Trophoblast cell (in vitro differentiated cells and primary cell): ENCODE data around the gene SYT1.
A peak's percentile ranks its signal among the peaks of the same experiment; 100 is the strongest.

Experiments
- DNase-seq, 2 donors: peaks; one replicate each; pipeline ENCODE4 v3.0.0-alpha.2; 2016
- H2AFZ ChIP-seq: 2 replicates; pipeline ENCODE4 v1.6.1; 2013; ENCODE audit warnings: low read length, moderate library complexity, mild to moderate bottlenecking; ENCODE audit not compliant: insufficient read depth, poor library complexity
- H2AK5ac ChIP-seq: 2 replicates; pipeline ENCODE4 v1.6.1; 2013; ENCODE audit warnings: mild to moderate bottlenecking, low read length
- H2BK120ac ChIP-seq: 2 replicates; pipeline ENCODE4 v1.6.1; 2013; ENCODE audit warnings: low read length, mild to moderate bottlenecking, moderate library complexity; ENCODE audit not compliant: insufficient read depth, poor library complexity
- H2BK12ac ChIP-seq: 2 replicates; pipeline ENCODE4 v1.6.1; 2013; ENCODE audit warnings: mild to moderate bottlenecking, low read length, moderate library complexity
- H2BK5ac ChIP-seq: 2 replicates; pipeline ENCODE4 v1.6.1; 2013; ENCODE audit warnings: low read length, low read depth, moderate library complexity, mild to moderate bottlenecking; ENCODE audit not compliant: poor library complexity
- H3K14ac ChIP-seq: 2 replicates; pipeline ENCODE4 v1.6.1; 2013; ENCODE audit warnings: mild to moderate bottlenecking, low read length
- H3K18ac ChIP-seq: 2 replicates; pipeline ENCODE4 v1.6.1; 2013; ENCODE audit warnings: mild to moderate bottlenecking, low read length
- H3K23ac ChIP-seq: 2 replicates; pipeline ENCODE4 v1.6.1; 2013; ENCODE audit warnings: low read length
- H3K27ac ChIP-seq: 2 replicates; pipeline ENCODE4 v1.5.1; 2013; ENCODE audit warnings: low read depth, mild to moderate bottlenecking, inconsistent platforms, low read length, moderate library complexity
- H3K27me3 ChIP-seq: 2 replicates; pipeline ENCODE4 v1.6.1; 2013; ENCODE audit warnings: inconsistent platforms, mild to moderate bottlenecking, low read length, moderate library complexity; ENCODE audit not compliant: insufficient read depth
- H3K36me3 ChIP-seq, 2 experiments: 1 replicate in 1 of 2; 2 replicates in 1 of 2; pipeline ENCODE4 v1.6.1; 2013; ENCODE audit warnings: low read length in 2 of 2, mild to moderate bottlenecking in 2 of 2, moderate library complexity in 1 of 2; ENCODE audit not compliant: insufficient read depth in 2 of 2, control insufficient read depth in 1 of 2
- H3K4ac ChIP-seq: 2 replicates; pipeline ENCODE4 v1.6.1; 2013; ENCODE audit warnings: low read depth, mild to moderate bottlenecking, low read length, moderate library complexity
- H3K4me1 ChIP-seq, 2 experiments: 1 replicate in 1 of 2; 2 replicates in 1 of 2; pipeline ENCODE4 v1.6.1; 2013; ENCODE audit warnings: low read length in 2 of 2, mild to moderate bottlenecking in 2 of 2, moderate library complexity in 1 of 2; ENCODE audit not compliant: insufficient read depth in 2 of 2, control insufficient read depth in 1 of 2
- H3K4me2 ChIP-seq: 2 replicates; pipeline ENCODE4 v1.6.1; 2013; ENCODE audit warnings: inconsistent platforms, mild to moderate bottlenecking, low read length, moderate library complexity
- H3K4me3 ChIP-seq: 2 replicates; pipeline ENCODE4 v1.5.1; 2013; ENCODE audit warnings: mild to moderate bottlenecking, low read depth, low read length, inconsistent platforms
- H3K79me1 ChIP-seq: one replicate; pipeline ENCODE4 v1.6.1; 2013; ENCODE audit warnings: low read length
- H3K79me2 ChIP-seq: 2 replicates; pipeline ENCODE4 v1.6.1; 2013; ENCODE audit warnings: low read length, mild to moderate bottlenecking; ENCODE audit not compliant: control insufficient read depth, insufficient read depth, poor library complexity
- H3K9ac ChIP-seq: 2 replicates; pipeline ENCODE4 v1.6.1; 2013; ENCODE audit warnings: mild to moderate bottlenecking, low read length
- H3K9me3 ChIP-seq: 2 replicates; pipeline ENCODE4 v1.6.1; 2013; ENCODE audit warnings: low read depth, mild to moderate bottlenecking, control low read depth, inconsistent platforms, low read length; ENCODE audit not compliant: insufficient read depth
- H4K12ac ChIP-seq: 2 replicates; pipeline ENCODE4 v1.6.1; 2013; ENCODE audit warnings: low read depth, mild to moderate bottlenecking, low read length, moderate library complexity
- H4K8ac ChIP-seq: 2 replicates; pipeline ENCODE4 v1.6.1; 2013; ENCODE audit warnings: low read depth, mild to moderate bottlenecking, low read length, moderate library complexity
- H4K91ac ChIP-seq: one replicate; pipeline ENCODE4 v1.6.1; 2013; ENCODE audit warnings: low read depth, mild to moderate bottlenecking, low read length, moderate library complexity
- WGBS: extraction: QIAGEN DNeasy Blood & Tissue Kit; methylation state at CpG from one replicate; pipeline ENCODE4 v1.1.7; 2013; ENCODE audit warnings: missing lambda C conversion rate; ENCODE audit not compliant: insufficient read length, insufficient coverage; ENCODE audit errors: extremely low coverage; 5-methylcytosine and 5-hydroxymethylcytosine counted together

SYT1 gene

GRCh38 chr12:79174626-79175025, 310.1 kb downstream of the SYT1 start:
- Histone ChIP-seq H3K9me3 (no peaks in the 10 kb centered on the region), H2AK5ac (no peak overlapping the region), H3K27ac (no peak overlapping the region), H3K79me2 (no peaks in the 10 kb centered on the region), H3K9ac (no peak overlapping the region), H3K79me1 (no peaks in the 10 kb centered on the region), H2BK12ac (no peak overlapping the region), H4K8ac (no peak overlapping the region), H3K27me3 (no peaks in the 10 kb centered on the region), H3K4me3 (no peak overlapping the region), H2BK120ac (no peak overlapping the region), H4K12ac (no peak overlapping the region), H3K14ac (no peak overlapping the region), H3K23ac (no peak overlapping the region), H3K4ac (no peak overlapping the region), H2AFZ (no peak overlapping the region), H2BK5ac (no peak overlapping the region), H3K4me1 (no peaks in the 10 kb centered on the region), H4K91ac (no peak overlapping the region), H3K36me3 (no peaks in the 10 kb centered on the region), H3K18ac (no peak overlapping the region), H3K4me2 (no peak overlapping the region)
- DNase-seq = peak in 1 of 2 donors; percentile 53
- WGBS = no CpG with 5 or more reads among the region's 1 CpG

GRCh38 chr12:79183003-79183402, 318.4 kb downstream of the SYT1 start:
- no peak overlapping the region for H3K4me3 ChIP-seq
- no peak for DNase-seq
- H2BK12ac ChIP-seq = no peak overlapping the region
- no peak overlapping the region for H3K4me2 ChIP-seq
- H2BK120ac ChIP-seq = no peak overlapping the region
- H2BK5ac ChIP-seq = no peak overlapping the region
- H4K12ac ChIP-seq = no peak overlapping the region
- H4K91ac ChIP-seq = no peak overlapping the region
- H3K18ac ChIP-seq = no peak overlapping the region
- no CpG with 5 or more reads among the region's 2 CpGs for WGBS
- no peak overlapping the region for H3K9ac ChIP-seq
- H3K4me1 ChIP-seq = no peaks in the 10 kb centered on the region
- H3K27ac ChIP-seq = no peak overlapping the region
- H3K79me2 ChIP-seq = no peaks in the 10 kb centered on the region
- H3K4ac ChIP-seq = no peak overlapping the region
- H3K9me3 ChIP-seq = no peaks in the 10 kb centered on the region
- H4K8ac ChIP-seq = no peak overlapping the region
- no peaks in the 10 kb centered on the region for H3K27me3 ChIP-seq
- no peak overlapping the region for H2AFZ ChIP-seq
- no peak overlapping the region for H2AK5ac ChIP-seq
- no peaks in the 10 kb centered on the region for H3K36me3 ChIP-seq
- no peaks in the 10 kb centered on the region for H3K79me1 ChIP-seq
- H3K14ac ChIP-seq = no peak overlapping the region
- H3K23ac ChIP-seq = no peak overlapping the region

GRCh38 chr12:79183926-79184325, 319.4 kb downstream of the SYT1 start:
- Histone ChIP-seq H4K8ac (no peak overlapping the region), H3K14ac (no peak overlapping the region), H3K36me3 (no peaks in the 10 kb centered on the region), H3K4me2 (no peak overlapping the region), H3K9ac (no peak overlapping the region), H2BK5ac (no peak overlapping the region), H3K27me3 (no peaks in the 10 kb centered on the region), H3K9me3 (no peaks in the 10 kb centered on the region), H3K27ac (no peak overlapping the region), H3K23ac (no peak overlapping the region), H2AFZ (no peak overlapping the region), H3K4me1 (no peaks in the 10 kb centered on the region), H3K4ac (no peak overlapping the region), H2BK120ac (no peak overlapping the region), H3K4me3 (no peak overlapping the region), H2AK5ac (no peak overlapping the region), H3K79me2 (no peaks in the 10 kb centered on the region), H3K79me1 (no peaks in the 10 kb centered on the region), H4K12ac (no peak overlapping the region), H3K18ac (no peak overlapping the region), H4K91ac (no peak overlapping the region), H2BK12ac (no peak overlapping the region)
- no CpG with 5 or more reads among the region's 3 CpGs for WGBS
- DNase-seq = no peak

GRCh38 chr12:79186506-79186905, 321.9 kb downstream of the SYT1 start:
- Histone ChIP-seq H3K79me2 (no peaks in the 10 kb centered on the region), H3K4me2 (no peak overlapping the region), H4K8ac (no peak overlapping the region), H3K4me1 (no peaks in the 10 kb centered on the region), H4K91ac (no peak overlapping the region), H3K14ac (no peak overlapping the region), H2AK5ac (no peak overlapping the region), H3K18ac (no peak overlapping the region), H3K4me3 (no peak overlapping the region), H2AFZ (no peak overlapping the region), H3K79me1 (no peaks in the 10 kb centered on the region), H3K4ac (no peak overlapping the region), H3K27ac (no peak overlapping the region), H4K12ac (no peak overlapping the region), H2BK5ac (no peak overlapping the region), H3K23ac (no peak overlapping the region), H2BK12ac (no peak overlapping the region), H2BK120ac (no peak overlapping the region), H3K27me3 (no peaks in the 10 kb centered on the region), H3K9me3 (no peaks in the 10 kb centered on the region), H3K36me3 (no peaks in the 10 kb centered on the region), H3K9ac (no peak overlapping the region)
- DNase-seq = no peak
- no CpG with 5 or more reads among the region's 2 CpGs for WGBS
